C4-2B (cell line): ENCODE data around the gene CCSER2.
"Not testable (repeated sequence)": the region's sequence is repeated elsewhere in the genome, so short reads cannot be mapped to it uniquely, and the experiment has no call there.

Experiments
- CTCF ChIP-seq: fragments of 450-650 bp; conservative IDR thresholded peaks from 2 replicates; pipeline ENCODE4 v1.5.1; 2017; ENCODE audit warnings: mild to moderate bottlenecking
- ZFX ChIP-seq: fragments of 450-650 bp; IDR thresholded peaks from 2 replicates; pipeline ENCODE4 v1.6.1; 2017

GRCh38 chr10:84323566-84323965 lies 4.8 kb upstream of the CCSER2 start:
- not testable (repeated sequence) for TF ChIP-seq CTCF, ZFX
